Activated CD4-positive, alpha-beta T cell treated with anti-CD3 and anti-CD28 coated beads, Interleukin-2, amount 10 ng/mL, durations not matched to agents 7 days and 5 days (primary cell): ENCODE results near the gene GABBR2. TPM values are rescaled to one million over a fixed set of nuclear protein-coding genes. Genes with fewer than 3 reads are reported as not detected.

Experiments used
- CTCF ChIA-PET: fragments of 350-600 bp; sonication (Branson Sonifier 250); formaldehyde crosslinking; loops from one replicate; lab custom pipeline; 2021; ENCODE audit warnings: antibody characterized with exemption; lab: Charles Lee
- POLR2A ChIA-PET: fragments of 350-600 bp; sonication (Branson Sonifier 250); formaldehyde crosslinking; loops from one replicate; lab custom pipeline; 2021; ENCODE audit warnings: antibody characterized with exemption; lab: Charles Lee
- DNase-seq: peaks from one replicate; pipeline ENCODE4 v3.0.0-alpha.2; 2020
- H3K27ac Mint-ChIP-seq: one replicate; pipeline ENCODE4 v1.8.0; 2021; ENCODE audit warnings: mild to moderate bottlenecking, moderate library complexity, mixed read lengths
- H3K27me3 Mint-ChIP-seq: one replicate; pipeline ENCODE4 v1.8.0; 2021; ENCODE audit warnings: mixed read lengths
- H3K36me3 Mint-ChIP-seq: one replicate; pipeline ENCODE4 v1.8.0; 2021; ENCODE audit warnings: low read depth, mixed read lengths
- H3K4me1 Mint-ChIP-seq: one replicate; pipeline ENCODE4 v1.8.0; 2021; ENCODE audit warnings: mixed read lengths
- H3K4me3 Mint-ChIP-seq: one replicate; pipeline ENCODE4 v1.8.0; 2021; ENCODE audit warnings: mild to moderate bottlenecking, moderate library complexity, mixed read lengths
- H3K9me3 Mint-ChIP-seq: one replicate; pipeline ENCODE4 v1.8.0; 2021; ENCODE audit warnings: mixed read lengths
- total RNA-seq, 2 experiments: library from RNA; stranded (reverse); gene quantifications; one replicate each; pipeline ENCODE4 v1.2.3, GENCODE V29; 2021

The GABBR2 gene
- total RNA-seq, 2 experiments from 2014 or later, result not detected

- H3K4me1 Mint-ChIP-seq, result no peaks in the 10 kb centered on the region
- H3K9me3 Mint-ChIP-seq, result no peaks in the 10 kb centered on the region
- H3K27ac Mint-ChIP-seq, result no peak overlapping the region
- H3K36me3 Mint-ChIP-seq, result no peaks in the 10 kb centered on the region
- POLR2A ChIA-PET, result no interaction called here
- CTCF ChIA-PET, result interaction anchor here (0.6 to 1.9 kb wide), 3 partner anchors 9 to 36 kb away, joined by 3 to 5 read pairs (median 3); no protein-coding TSS in a partner anchor
- H3K27me3 Mint-ChIP-seq, result peaks cover 7% of the 10 kb centered on the region
- no peak for DNase-seq
- H3K4me3 Mint-ChIP-seq, result no peak overlapping the region
These were observed 292.2 kb downstream of the GABBR2 start for GRCh38 chr9:98416294-98417248.

- peaks cover 9% of the 10 kb centered on the region for H3K27me3 Mint-ChIP-seq
- no peak overlapping the region for H3K27ac Mint-ChIP-seq
- H3K36me3 Mint-ChIP-seq, result no peaks in the 10 kb centered on the region
- H3K4me1 Mint-ChIP-seq, result peaks cover 1% of the 10 kb centered on the region
- no peak for DNase-seq
- no peak overlapping the region for H3K4me3 Mint-ChIP-seq
- no peaks in the 10 kb centered on the region for H3K9me3 Mint-ChIP-seq
- CTCF ChIA-PET, result interaction anchor here (0.6 to 1.9 kb wide), 3 partner anchors 10 to 37 kb away, joined by 3 to 5 read pairs (median 3); no protein-coding TSS in a partner anchor
- POLR2A ChIA-PET, result no interaction called here
These were observed 293.0 kb downstream of the GABBR2 start for GRCh38 chr9:98415782-98416181.

- CTCF ChIA-PET, result no interaction called here
- H3K4me1 Mint-ChIP-seq, result peaks cover 10% of the 10 kb centered on the region
- H3K27me3 Mint-ChIP-seq, result peaks cover 11% of the 10 kb centered on the region
- POLR2A ChIA-PET, result no interaction called here
- DNase-seq, result no peak
- H3K4me3 Mint-ChIP-seq, result no peak overlapping the region
- H3K9me3 Mint-ChIP-seq, result no peaks in the 10 kb centered on the region
- no peak overlapping the region for H3K27ac Mint-ChIP-seq
- H3K36me3 Mint-ChIP-seq, result no peaks in the 10 kb centered on the region
These were observed 295.7 kb downstream of the GABBR2 start for GRCh38 chr9:98413084-98413483.

GRCh38 chr9:98412101-98412842 is 296.5 kb downstream of the GABBR2 start:
- ChIA-PET POLR2A (no interaction called here), CTCF (no interaction called here)
- Mint-ChIP-seq H3K36me3 (no peaks in the 10 kb centered on the region), H3K4me3 (no peak overlapping the region), H3K4me1 (peaks cover 10% of the 10 kb centered on the region), H3K9me3 (no peaks in the 10 kb centered on the region), H3K27ac (no peak overlapping the region), H3K27me3 (peaks cover 11% of the 10 kb centered on the region)
- no peak for DNase-seq

GRCh38 chr9:98410185-98410697 is 298.5 kb downstream of the GABBR2 start:
- Mint-ChIP-seq H3K36me3 (no peaks in the 10 kb centered on the region), H3K9me3 (no peaks in the 10 kb centered on the region), H3K27me3 (peaks cover 7% of the 10 kb centered on the region), H3K4me3 (no peak overlapping the region), H3K27ac (no peak overlapping the region), H3K4me1 (peaks cover 10% of the 10 kb centered on the region)
- DNase-seq, result no peak
- CTCF ChIA-PET, result interaction anchor here (0.6 to 0.7 kb wide), 2 partner anchors 163 to 404 kb away, joined by 3 read pairs; no protein-coding TSS in a partner anchor
- POLR2A ChIA-PET, result no interaction called here

- ChIA-PET CTCF (interaction anchor here (0.6 to 0.7 kb wide), 2 partner anchors 163 to 403 kb away, joined by 3 read pairs; no protein-coding TSS in a partner anchor), POLR2A (interaction anchor here (0.6 kb wide), 1 partner anchor 8 kb away, joined by 4 read pairs; no protein-coding TSS in a partner anchor)
- H3K27ac Mint-ChIP-seq, result no peak overlapping the region
- peaks cover 10% of the 10 kb centered on the region for H3K4me1 Mint-ChIP-seq
- H3K9me3 Mint-ChIP-seq, result no peaks in the 10 kb centered on the region
- H3K4me3 Mint-ChIP-seq, result no peak overlapping the region
- no peaks in the 10 kb centered on the region for H3K36me3 Mint-ChIP-seq
- DNase-seq, result no peak
- H3K27me3 Mint-ChIP-seq, result peaks cover 7% of the 10 kb centered on the region
These were observed 299.0 kb downstream of the GABBR2 start for GRCh38 chr9:98409719-98410118.

GRCh38 chr9:98406469-98406868 is 302.3 kb downstream of the GABBR2 start:
- no peaks in the 10 kb centered on the region for H3K9me3 Mint-ChIP-seq
- peaks cover 7% of the 10 kb centered on the region for H3K27me3 Mint-ChIP-seq
- H3K27ac Mint-ChIP-seq, result no peak overlapping the region
- H3K4me3 Mint-ChIP-seq, result no peak overlapping the region
- ChIA-PET CTCF (no interaction called here), POLR2A (no interaction called here)
- peaks cover 10% of the 10 kb centered on the region for H3K4me1 Mint-ChIP-seq
- no peaks in the 10 kb centered on the region for H3K36me3 Mint-ChIP-seq
- DNase-seq, result no peak

GRCh38 chr9:98404237-98404636 is 304.5 kb downstream of the GABBR2 start:
- Mint-ChIP-seq H3K4me3 (no peak overlapping the region), H3K36me3 (no peaks in the 10 kb centered on the region), H3K9me3 (no peaks in the 10 kb centered on the region), H3K27me3 (peaks cover 7% of the 10 kb centered on the region), H3K4me1 (no peaks in the 10 kb centered on the region), H3K27ac (no peak overlapping the region)
- no peak for DNase-seq
- ChIA-PET CTCF (no interaction called here), POLR2A (no interaction called here)

- POLR2A ChIA-PET, result no interaction called here
- Mint-ChIP-seq H3K27ac (no peak overlapping the region), H3K9me3 (no peaks in the 10 kb centered on the region), H3K4me3 (no peak overlapping the region), H3K4me1 (no peaks in the 10 kb centered on the region), H3K27me3 (peaks cover 7% of the 10 kb centered on the region), H3K36me3 (no peaks in the 10 kb centered on the region)
- CTCF ChIA-PET, result no interaction called here
- no peak for DNase-seq
These were observed 305.0 kb downstream of the GABBR2 start for GRCh38 chr9:98403715-98404114.

- H3K27ac Mint-ChIP-seq, result no peak overlapping the region
- CTCF ChIA-PET, result no interaction called here
- DNase-seq, result no peak
These were observed 306.5 kb downstream of the GABBR2 start for GRCh38 chr9:98402019-98402840.

GRCh38 chr9:98401140-98402018 is 307.4 kb downstream of the GABBR2 start:
- Mint-ChIP-seq H3K27me3 (peaks cover 10% of the 10 kb centered on the region), H3K4me1 (no peaks in the 10 kb centered on the region), H3K4me3 (no peak overlapping the region), H3K36me3 (no peaks in the 10 kb centered on the region), H3K9me3 (no peaks in the 10 kb centered on the region), H3K27ac (no peak overlapping the region)
- ChIA-PET POLR2A (no interaction called here), CTCF (no interaction called here)
- no peak for DNase-seq

More at GRCh38 chr9:98402019-98402840, 306.5 kb downstream of the GABBR2 start:
- Mint-ChIP-seq H3K9me3 (no peaks in the 10 kb centered on the region), H3K4me3 (no peak overlapping the region), H3K4me1 (no peaks in the 10 kb centered on the region), H3K36me3 (no peaks in the 10 kb centered on the region), H3K27me3 (peaks cover 10% of the 10 kb centered on the region)
- POLR2A ChIA-PET, result no interaction called here
